SK-N-SH (cell line): Measurements from ENCODE around the gene OSBPL7.

Source experiments
- CTCF ChIP-seq: fragments of 200-600 bp; sonication (generic); IDR thresholded peaks from 2 replicates; pipeline ENCODE4 v1.6.1; 2017; ENCODE audit warnings: antibody characterized with exemption, mild to moderate bottlenecking, moderate library complexity
- EZH2phosphoT487 ChIP-seq: fragments of 200-600 bp; sonication (generic); IDR thresholded peaks from 2 replicates; pipeline ENCODE4 v1.6.1; 2017; ENCODE audit warnings: low read depth, mixed run types, mild to moderate bottlenecking, antibody characterized with exemption, moderate library complexity, borderline replicate concordance
- MXI1 ChIP-seq: IDR thresholded peaks from 2 replicates; pipeline ENCODE4 v1.6.1; 2012; ENCODE audit warnings: mild to moderate bottlenecking, low read depth, low read length, improper control_type of control experiment
- POLR2AphosphoS5 ChIP-seq: IDR thresholded peaks from 2 replicates; pipeline ENCODE4 v1.6.1; 2012; ENCODE audit warnings: low read depth, low read length
- TAF1 ChIP-seq: IDR thresholded peaks from 2 replicates; pipeline ENCODE4 v1.6.1; 2012; ENCODE audit warnings: low read depth, mild to moderate bottlenecking, low read length, moderate library complexity, borderline replicate concordance
- USF2 ChIP-seq: fragments of 150-350 bp; IDR thresholded peaks from 2 replicates; pipeline ENCODE4 v1.6.1; 2017; ENCODE audit warnings: antibody characterized with exemption, low read length, low read depth, borderline replicate concordance

GRCh38 chr17:47821424-47822391 lies at the start of gene OSBPL7:
- TF ChIP-seq CTCF (peak; percentile 57), TAF1 (peak; percentile 80), EZH2phosphoT487 (no peak), MXI1 (peak; percentile 95), USF2 (no peak), POLR2AphosphoS5 (peak; percentile 83)
